HEK293 (cell line): ENCODE measurements around the gene NF2.

Source experiments
- CTCF ChIA-PET: fragments of 350-600 bp; formaldehyde crosslinking; extraction: SDS; loops from one replicate; lab custom pipeline; 2021; ENCODE audit warnings: antibody characterized with exemption; lab: Yijun Ruan, JAX
- POLR2A ChIA-PET: fragments of 300-600 bp; formaldehyde crosslinking; extraction: SDS; loops from one replicate; lab custom pipeline; 2020; ENCODE audit warnings: antibody characterized with exemption, inconsistent platforms; lab: Yijun Ruan, JAX
- H3K27ac ChIP-seq: fragments of 200-500 bp; sonication (Bioruptor generic); 2 replicates; pipeline ENCODE4 v1.5.1; 2014; ENCODE audit warnings: low read depth, low read length, control low read depth, inconsistent platforms; ENCODE audit errors: extremely low read depth
- H3K36me3 ChIP-seq, 2 experiments: fragments of 200-500 bp in 1 of 2; sonication (Bioruptor generic) in 1 of 2; 1 replicate in 1 of 2; 2 replicates in 1 of 2; pipeline ENCODE4 v1.5.1; 2014 to 2017; ENCODE audit warnings: inconsistent platforms in 2 of 2, low read length in 2 of 2; ENCODE audit not compliant: control insufficient read depth in 2 of 2, insufficient read depth in 1 of 2
- H3K4me1 ChIP-seq: fragments of 200-500 bp; sonication (Bioruptor generic); 2 replicates; pipeline ENCODE4 v1.5.1; 2014; ENCODE audit warnings: mild to moderate bottlenecking, low read length, inconsistent platforms; ENCODE audit not compliant: control insufficient read depth, insufficient read depth
- H3K4me3 ChIP-seq: 2 replicates; pipeline ENCODE4 v1.5.1; 2011; ENCODE audit warnings: low read depth, mild to moderate bottlenecking, control low read depth, low read length, moderate library complexity
- H3K9me3 ChIP-seq: fragments of 200-500 bp; sonication (Bioruptor generic); 2 replicates; pipeline ENCODE4 v1.5.1; 2014; ENCODE audit warnings: low read depth, low read length, inconsistent platforms; ENCODE audit not compliant: control insufficient read depth, insufficient read depth
- BCL11B ChIP-seq: fragments of 450-650 bp; formaldehyde crosslinking; IDR thresholded peaks from 2 replicates; pipeline ENCODE4 v1.5.1; 2016; ENCODE audit warnings: low read depth, missing biosample characterization, missing genetic modification characterization
- FEZF1 ChIP-seq: fragments of 450-650 bp; formaldehyde crosslinking; IDR thresholded peaks from 2 replicates; pipeline ENCODE4 v1.5.1; 2016; ENCODE audit warnings: missing biosample characterization, missing genetic modification characterization
- GLIS1 ChIP-seq: fragments of 450-650 bp; formaldehyde crosslinking; IDR thresholded peaks from 2 replicates; pipeline ENCODE4 v1.5.1; 2016; ENCODE audit warnings: missing biosample characterization, missing genetic modification characterization
- GLIS2 ChIP-seq: fragments of 450-650 bp; formaldehyde crosslinking; IDR thresholded peaks from 2 replicates; pipeline ENCODE4 v1.5.1; 2016; ENCODE audit warnings: missing biosample characterization, missing genetic modification characterization
- OVOL3 ChIP-seq: fragments of 450-650 bp; formaldehyde crosslinking; IDR thresholded peaks from 2 replicates; pipeline ENCODE4 v1.5.1; 2016; ENCODE audit warnings: missing biosample characterization, missing genetic modification characterization
- RBAK ChIP-seq: fragments of 450-650 bp; formaldehyde crosslinking; IDR thresholded peaks from 2 replicates; pipeline ENCODE4 v1.5.1; 2016; ENCODE audit warnings: missing biosample characterization, missing genetic modification characterization
- REPIN1 ChIP-seq: fragments of 450-650 bp; formaldehyde crosslinking; IDR thresholded peaks from 2 replicates; pipeline ENCODE4 v1.5.1; 2017; ENCODE audit warnings: missing biosample characterization, missing genetic modification characterization, low read depth
- SP2 ChIP-seq: fragments of 450-650 bp; formaldehyde crosslinking; IDR thresholded peaks from 2 replicates; pipeline ENCODE4 v1.5.1; 2016; ENCODE audit warnings: missing biosample characterization, missing genetic modification characterization
- SP3 ChIP-seq: fragments of 450-650 bp; formaldehyde crosslinking; IDR thresholded peaks from 2 replicates; pipeline ENCODE4 v1.5.1; 2016; ENCODE audit warnings: missing biosample characterization, missing genetic modification characterization
- TRIM28 ChIP-seq: IDR thresholded peaks from 2 replicates; pipeline ENCODE4 v1.6.1; 2011; ENCODE audit warnings: low read length, control low read depth, borderline replicate concordance
- YY2 ChIP-seq: fragments of 450-650 bp; formaldehyde crosslinking; IDR thresholded peaks from 2 replicates; pipeline ENCODE4 v1.5.1; 2016; ENCODE audit warnings: missing biosample characterization, missing genetic modification characterization
- ZEB2 ChIP-seq: fragments of 450-650 bp; formaldehyde crosslinking; IDR thresholded peaks from 2 replicates; pipeline ENCODE4 v1.5.1; 2016; ENCODE audit warnings: missing biosample characterization, missing genetic modification characterization
- ZFP69B ChIP-seq: fragments of 450-650 bp; formaldehyde crosslinking; IDR thresholded peaks from 2 replicates; pipeline ENCODE4 v1.5.1; 2016; ENCODE audit warnings: missing biosample characterization, missing genetic modification characterization
- ZNF133 ChIP-seq: fragments of 450-650 bp; formaldehyde crosslinking; IDR thresholded peaks from 2 replicates; pipeline ENCODE4 v1.5.1; 2016; ENCODE audit warnings: missing biosample characterization, missing genetic modification characterization
- ZNF138 ChIP-seq: fragments of 450-650 bp; formaldehyde crosslinking; IDR thresholded peaks from 2 replicates; pipeline ENCODE4 v1.5.1; 2016; ENCODE audit warnings: missing biosample characterization, missing genetic modification characterization, borderline replicate concordance
- ZNF140 ChIP-seq: fragments of 450-650 bp; formaldehyde crosslinking; IDR thresholded peaks from 2 replicates; pipeline ENCODE4 v1.5.1; 2016; ENCODE audit warnings: missing biosample characterization, missing genetic modification characterization
- ZNF266 ChIP-seq: fragments of 450-650 bp; formaldehyde crosslinking; IDR thresholded peaks from 2 replicates; pipeline ENCODE4 v1.5.1; 2016; ENCODE audit warnings: missing biosample characterization, missing genetic modification characterization, low read depth
- ZNF274 ChIP-seq, 2 experiments: fragments of 200-500 bp in 1 of 2; fragments of 450-650 bp in 1 of 2; sonication (Bioruptor generic) in 1 of 2; formaldehyde crosslinking in 1 of 2; IDR thresholded peaks; 2 replicates each; pipeline versions ENCODE4 v1.5.1 to v1.6.1; 2014 to 2016; ENCODE audit warnings: borderline replicate concordance in 1 of 2, inconsistent platforms in 1 of 2, low read length in 1 of 2, missing biosample characterization in 1 of 2, missing genetic modification characterization in 1 of 2
- ZNF433 ChIP-seq: fragments of 450-650 bp; formaldehyde crosslinking; IDR thresholded peaks from 2 replicates; pipeline ENCODE4 v1.5.1; 2016; ENCODE audit warnings: missing biosample characterization, missing genetic modification characterization, low read depth
- ZNF48 ChIP-seq: fragments of 450-650 bp; formaldehyde crosslinking; IDR thresholded peaks from 2 replicates; pipeline ENCODE4 v1.5.1; 2016; ENCODE audit warnings: missing biosample characterization, missing genetic modification characterization
- ZNF501 ChIP-seq: fragments of 450-650 bp; formaldehyde crosslinking; IDR thresholded peaks from 2 replicates; pipeline ENCODE4 v1.5.1; 2016; ENCODE audit warnings: missing biosample characterization, missing genetic modification characterization
- TF ChIP-seq, protein P1 (sequence below): fragments of 450-650 bp; formaldehyde crosslinking; IDR thresholded peaks from 2 replicates; pipeline ENCODE4 v1.5.1; 2016; ENCODE audit warnings: missing biosample characterization, missing genetic modification characterization
- TF ChIP-seq, protein P2 (sequence below): fragments of 450-650 bp; formaldehyde crosslinking; conservative IDR thresholded peaks from 2 replicates; pipeline ENCODE4 v1.5.1; 2016; ENCODE audit warnings: low read depth, missing biosample characterization, missing genetic modification characterization
- TF ChIP-seq, protein P3 (sequence below): fragments of 450-650 bp; formaldehyde crosslinking; IDR thresholded peaks from 2 replicates; pipeline ENCODE4 v1.5.1; 2016; ENCODE audit warnings: missing biosample characterization, missing genetic modification characterization
- TF ChIP-seq, protein P4 (sequence below): fragments of 450-650 bp; formaldehyde crosslinking; IDR thresholded peaks from 2 replicates; pipeline ENCODE4 v1.5.1; 2016; ENCODE audit warnings: missing biosample characterization, missing genetic modification characterization

NF2 gene

DNA sequence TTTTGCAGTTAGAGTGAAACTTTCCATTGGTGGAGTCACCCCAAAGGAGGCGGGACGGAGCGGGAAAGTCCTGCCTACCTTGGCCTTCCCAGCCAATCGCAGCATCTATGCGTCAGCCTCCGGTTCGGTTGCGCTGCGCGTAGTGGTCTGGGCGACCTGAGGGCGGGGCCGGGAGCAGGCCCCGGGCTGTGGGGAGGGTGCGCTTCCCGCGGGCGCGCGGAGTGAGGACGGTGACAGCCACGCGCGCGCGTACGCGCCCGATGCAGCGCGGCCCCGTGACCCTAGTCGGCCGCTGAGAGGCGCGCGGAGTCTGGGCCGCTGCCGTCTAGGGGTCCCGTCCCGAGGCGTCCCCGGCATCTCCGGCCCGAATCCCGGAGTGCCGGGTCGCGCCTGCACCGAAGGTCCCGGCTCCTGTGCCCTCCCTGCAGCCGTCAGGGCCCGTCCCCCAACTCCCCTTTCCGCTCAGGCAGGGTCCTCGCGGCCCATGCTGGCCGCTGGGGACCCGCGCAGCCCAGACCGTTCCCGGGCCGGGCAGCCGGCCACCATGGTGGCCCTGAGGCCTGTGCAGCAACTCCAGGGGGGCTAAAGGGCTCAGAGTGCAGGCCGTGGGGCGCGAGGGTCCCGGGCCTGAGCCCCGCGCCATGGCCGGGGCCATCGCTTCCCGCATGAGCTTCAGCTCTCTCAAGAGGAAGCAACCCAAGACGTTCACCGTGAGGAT lies at the start of gene NF2:
Gene NF2 (plus strand): TSS at position 276 of the 718 bp plus-strand sequence. CDS start 366 bp downstream, at position 642.
- H3K27ac ChIP-seq, result peak within 1 kb of the TSS; percentile 78
- CTCF ChIA-PET, result interaction anchor here (0.7 to 2.9 kb wide), 7 partner anchors 11 to 32 kb away, joined by 3 to 23 read pairs (median 4); no protein-coding TSS in a partner anchor
- H3K9me3 ChIP-seq, result no peaks in the 10 kb centered on the region
- H3K4me1 ChIP-seq, result no peaks in the 10 kb centered on the region
- peak within 1 kb of the TSS; percentile 90 for H3K4me3 ChIP-seq
- POLR2A ChIA-PET, result interaction anchor here (0.5 to 1.9 kb wide), 6 partner anchors 10 to 304 kb away, joined by 3 to 6 read pairs (median 4); no protein-coding TSS in a partner anchor
- H3K36me3 ChIP-seq, result peaks cover 7 to 23% of the 10 kb centered on the region in 2 experiments; a peak in 2 of 3 replicates
- TF ChIP-seq, protein P1, sequence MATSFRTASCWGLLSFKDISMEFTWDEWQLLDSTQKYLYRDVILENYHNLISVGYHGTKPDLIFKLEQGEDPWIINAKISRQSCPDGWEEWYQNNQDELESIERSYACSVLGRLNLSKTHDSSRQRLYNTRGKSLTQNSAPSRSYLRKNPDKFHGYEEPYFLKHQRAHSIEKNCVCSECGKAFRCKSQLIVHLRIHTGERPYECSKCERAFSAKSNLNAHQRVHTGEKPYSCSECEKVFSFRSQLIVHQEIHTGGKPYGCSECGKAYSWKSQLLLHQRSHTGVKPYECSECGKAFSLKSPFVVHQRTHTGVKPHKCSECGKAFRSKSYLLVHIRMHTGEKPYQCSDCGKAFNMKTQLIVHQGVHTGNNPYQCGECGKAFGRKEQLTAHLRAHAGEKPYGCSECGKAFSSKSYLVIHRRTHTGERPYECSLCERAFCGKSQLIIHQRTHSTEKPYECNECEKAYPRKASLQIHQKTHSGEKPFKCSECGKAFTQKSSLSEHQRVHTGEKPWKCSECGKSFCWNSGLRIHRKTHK (tag by site-specific recombination), result no peak
- TF ChIP-seq GLIS1 (tag by site-specific recombination) (no peak; the same call in 1 of the 2 replicates), YY2 (tag by site-specific recombination) (peak; percentile 80), SP3 (tag by site-specific recombination) (peak; percentile 77), ZFP69B (tag by site-specific recombination) (peak; percentile 65; the same call in 1 of the 2 replicates), GLIS2 (tag by site-specific recombination) (peak; percentile 70), ZNF266 (no peak), OVOL3 (tag by site-specific recombination) (no peak), ZNF274 (IDR thresholded peaks at IDR 0.05; ENCODE audit: low read length) (no peak), ZNF274 (tag by site-specific recombination; IDR thresholded peaks at IDR 0.05; ENCODE audit: borderline replicate concordance) (no peak), ZNF501 (tag by site-specific recombination) (no peak), REPIN1 (tag by site-specific recombination) (no peak), FEZF1 (tag by site-specific recombination) (0 out of 2 replicates have a peak, but pooled peaks have one; percentile 1), ZNF138 (tag by site-specific recombination) (no peak), TRIM28 (peak; percentile 91; the same call in 1 of the 2 replicates), ZEB2 (tag by site-specific recombination) (no peak), RBAK (no peak), SP2 (tag by site-specific recombination) (peak; percentile 99), BCL11B (peak; percentile 68; the same call in 1 of the 2 replicates), ZNF133 (tag by site-specific recombination) (no peak), ZNF433 (no peak), ZNF48 (no peak), ZNF140 (no peak)
- TF ChIP-seq, protein P2, sequence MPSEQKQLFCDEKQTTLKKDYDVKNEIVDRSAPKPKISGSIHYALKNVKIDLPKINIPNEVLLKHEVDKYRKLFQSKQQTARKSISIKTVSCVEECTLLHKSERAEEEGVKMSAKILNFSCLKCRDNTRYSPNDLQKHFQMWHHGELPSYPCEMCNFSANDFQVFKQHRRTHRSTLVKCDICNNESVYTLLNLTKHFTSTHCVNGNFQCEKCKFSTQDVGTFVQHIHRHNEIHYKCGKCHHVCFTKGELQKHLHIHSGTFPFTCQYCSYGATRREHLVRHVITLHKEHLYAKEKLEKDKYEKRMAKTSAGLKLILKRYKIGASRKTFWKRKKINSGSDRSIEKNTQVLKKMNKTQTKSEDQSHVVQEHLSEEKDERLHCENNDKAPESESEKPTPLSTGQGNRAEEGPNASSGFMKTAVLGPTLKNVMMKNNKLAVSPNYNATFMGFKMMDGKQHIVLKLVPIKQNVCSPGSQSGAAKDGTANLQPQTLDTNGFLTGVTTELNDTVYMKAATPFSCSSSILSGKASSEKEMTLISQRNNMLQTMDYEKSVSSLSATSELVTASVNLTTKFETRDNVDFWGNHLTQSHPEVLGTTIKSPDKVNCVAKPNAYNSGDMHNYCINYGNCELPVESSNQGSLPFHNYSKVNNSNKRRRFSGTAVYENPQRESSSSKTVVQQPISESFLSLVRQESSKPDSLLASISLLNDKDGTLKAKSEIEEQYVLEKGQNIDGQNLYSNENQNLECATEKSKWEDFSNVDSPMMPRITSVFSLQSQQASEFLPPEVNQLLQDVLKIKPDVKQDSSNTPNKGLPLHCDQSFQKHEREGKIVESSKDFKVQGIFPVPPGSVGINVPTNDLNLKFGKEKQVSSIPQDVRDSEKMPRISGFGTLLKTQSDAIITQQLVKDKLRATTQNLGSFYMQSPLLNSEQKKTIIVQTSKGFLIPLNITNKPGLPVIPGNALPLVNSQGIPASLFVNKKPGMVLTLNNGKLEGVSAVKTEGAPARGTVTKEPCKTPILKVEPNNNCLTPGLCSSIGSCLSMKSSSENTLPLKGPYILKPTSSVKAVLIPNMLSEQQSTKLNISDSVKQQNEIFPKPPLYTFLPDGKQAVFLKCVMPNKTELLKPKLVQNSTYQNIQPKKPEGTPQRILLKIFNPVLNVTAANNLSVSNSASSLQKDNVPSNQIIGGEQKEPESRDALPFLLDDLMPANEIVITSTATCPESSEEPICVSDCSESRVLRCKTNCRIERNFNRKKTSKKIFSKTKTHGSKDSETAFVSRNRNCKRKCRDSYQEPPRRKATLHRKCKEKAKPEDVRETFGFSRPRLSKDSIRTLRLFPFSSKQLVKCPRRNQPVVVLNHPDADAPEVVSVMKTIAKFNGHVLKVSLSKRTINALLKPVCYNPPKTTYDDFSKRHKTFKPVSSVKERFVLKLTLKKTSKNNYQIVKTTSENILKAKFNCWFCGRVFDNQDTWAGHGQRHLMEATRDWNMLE (tag by site-specific recombination), result 0 out of 2 replicates have a peak, but pooled peaks have one; percentile 0
- TF ChIP-seq, protein P3, sequence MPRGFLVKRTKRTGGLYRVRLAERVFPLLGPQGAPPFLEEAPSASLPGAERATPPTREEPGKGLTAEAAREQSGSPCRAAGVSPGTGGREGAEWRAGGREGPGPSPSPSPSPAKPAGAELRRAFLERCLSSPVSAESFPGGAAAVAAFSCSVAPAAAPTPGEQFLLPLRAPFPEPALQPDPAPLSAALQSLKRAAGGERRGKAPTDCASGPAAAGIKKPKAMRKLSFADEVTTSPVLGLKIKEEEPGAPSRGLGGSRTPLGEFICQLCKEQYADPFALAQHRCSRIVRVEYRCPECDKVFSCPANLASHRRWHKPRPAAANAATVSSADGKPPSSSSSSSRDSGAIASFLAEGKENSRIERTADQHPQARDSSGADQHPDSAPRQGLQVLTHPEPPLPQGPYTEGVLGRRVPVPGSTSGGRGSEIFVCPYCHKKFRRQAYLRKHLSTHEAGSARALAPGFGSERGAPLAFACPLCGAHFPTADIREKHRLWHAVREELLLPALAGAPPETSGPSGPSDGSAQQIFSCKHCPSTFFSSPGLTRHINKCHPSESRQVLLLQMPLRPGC (tag by site-specific recombination), result no peak
- TF ChIP-seq, protein P4, sequence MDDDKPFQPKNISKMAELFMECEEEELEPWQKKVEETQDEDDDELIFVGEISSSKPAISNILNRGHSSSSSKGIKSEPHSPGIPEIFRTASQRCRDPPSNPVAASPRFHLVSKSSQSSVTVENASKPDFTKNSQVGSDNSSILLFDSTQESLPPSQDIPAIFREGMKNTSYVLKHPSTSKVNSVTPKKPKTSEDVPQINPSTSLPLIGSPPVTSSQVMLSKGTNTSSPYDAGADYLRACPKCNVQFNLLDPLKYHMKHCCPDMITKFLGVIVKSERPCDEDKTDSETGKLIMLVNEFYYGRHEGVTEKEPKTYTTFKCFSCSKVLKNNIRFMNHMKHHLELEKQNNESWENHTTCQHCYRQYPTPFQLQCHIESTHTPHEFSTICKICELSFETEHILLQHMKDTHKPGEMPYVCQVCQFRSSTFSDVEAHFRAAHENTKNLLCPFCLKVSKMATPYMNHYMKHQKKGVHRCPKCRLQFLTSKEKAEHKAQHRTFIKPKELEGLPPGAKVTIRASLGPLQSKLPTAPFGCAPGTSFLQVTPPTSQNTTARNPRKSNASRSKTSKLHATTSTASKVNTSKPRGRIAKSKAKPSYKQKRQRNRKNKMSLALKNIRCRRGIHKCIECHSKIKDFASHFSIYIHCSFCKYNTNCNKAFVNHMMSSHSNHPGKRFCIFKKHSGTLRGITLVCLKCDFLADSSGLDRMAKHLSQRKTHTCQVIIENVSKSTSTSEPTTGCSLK (tag by site-specific recombination), result no peak
